ENCODE data around the gene GIGYF2.
"Not testable (repeated sequence)": the region's sequence is repeated elsewhere in the genome, so short reads cannot be mapped to it uniquely, and the experiment has no call there.

DNA sequence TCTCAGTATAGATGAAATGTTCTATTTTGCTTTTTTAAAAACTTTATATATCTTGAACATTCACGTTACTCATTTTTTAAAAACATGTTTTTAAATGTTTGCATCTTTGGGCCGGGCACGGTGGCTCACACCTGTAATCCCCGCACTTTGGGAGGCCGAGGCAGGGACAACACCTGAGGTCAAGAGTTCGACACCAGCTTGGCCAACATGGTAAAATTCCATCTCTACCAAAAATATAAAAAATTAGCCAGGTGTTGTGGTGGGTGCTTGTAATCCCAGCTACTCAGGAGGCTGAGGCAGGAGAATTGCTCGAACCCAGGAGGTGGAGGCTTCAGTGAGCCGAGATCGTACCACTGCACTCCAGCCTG, 210.6 kb downstream of the GIGYF2 start:
- not testable (repeated sequence) for TF ChIP-seq POLR2A (IDR thresholded peaks at IDR 0.05)
- TF ChIP-seq, protein P1, sequence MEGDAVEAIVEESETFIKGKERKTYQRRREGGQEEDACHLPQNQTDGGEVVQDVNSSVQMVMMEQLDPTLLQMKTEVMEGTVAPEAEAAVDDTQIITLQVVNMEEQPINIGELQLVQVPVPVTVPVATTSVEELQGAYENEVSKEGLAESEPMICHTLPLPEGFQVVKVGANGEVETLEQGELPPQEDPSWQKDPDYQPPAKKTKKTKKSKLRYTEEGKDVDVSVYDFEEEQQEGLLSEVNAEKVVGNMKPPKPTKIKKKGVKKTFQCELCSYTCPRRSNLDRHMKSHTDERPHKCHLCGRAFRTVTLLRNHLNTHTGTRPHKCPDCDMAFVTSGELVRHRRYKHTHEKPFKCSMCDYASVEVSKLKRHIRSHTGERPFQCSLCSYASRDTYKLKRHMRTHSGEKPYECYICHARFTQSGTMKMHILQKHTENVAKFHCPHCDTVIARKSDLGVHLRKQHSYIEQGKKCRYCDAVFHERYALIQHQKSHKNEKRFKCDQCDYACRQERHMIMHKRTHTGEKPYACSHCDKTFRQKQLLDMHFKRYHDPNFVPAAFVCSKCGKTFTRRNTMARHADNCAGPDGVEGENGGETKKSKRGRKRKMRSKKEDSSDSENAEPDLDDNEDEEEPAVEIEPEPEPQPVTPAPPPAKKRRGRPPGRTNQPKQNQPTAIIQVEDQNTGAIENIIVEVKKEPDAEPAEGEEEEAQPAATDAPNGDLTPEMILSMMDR (IDR thresholded peaks at IDR 0.05) = not testable (repeated sequence)
